ENCODE results near the gene FGFR4.

Gene FGFR4

DNA sequence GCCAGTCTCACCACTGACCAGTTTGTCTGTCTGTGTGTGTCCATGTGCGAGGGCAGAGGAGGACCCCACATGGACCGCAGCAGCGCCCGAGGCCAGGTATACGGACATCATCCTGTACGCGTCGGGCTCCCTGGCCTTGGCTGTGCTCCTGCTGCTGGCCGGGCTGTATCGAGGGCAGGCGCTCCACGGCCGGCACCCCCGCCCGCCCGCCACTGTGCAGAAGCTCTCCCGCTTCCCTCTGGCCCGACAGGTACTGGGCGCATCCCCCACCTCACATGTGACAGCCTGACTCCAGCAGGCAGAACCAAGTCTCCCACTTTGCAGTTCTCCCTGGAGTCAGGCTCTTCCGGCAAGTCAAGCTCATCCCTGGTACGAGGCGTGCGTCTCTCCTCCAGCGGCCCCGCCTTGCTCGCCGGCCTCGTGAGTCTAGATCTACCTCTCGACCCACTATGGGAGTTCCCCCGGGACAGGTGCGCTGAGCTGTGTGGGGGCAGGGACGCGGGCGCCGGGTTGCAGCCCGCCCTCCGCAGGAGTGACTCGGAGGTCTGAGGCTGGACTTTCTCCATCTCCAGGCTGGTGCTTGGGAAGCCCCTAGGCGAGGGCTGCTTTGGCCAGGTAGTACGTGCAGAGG is 6.5 kb downstream of the FGFR4 start:
- no peak overlapping the region for H3K27ac ChIP-seq (ENCODE audit: low read depth, low read length)
- peaks cover 0 to 10% (median 0%) of the 10 kb centered on the region in 5 donors for H3K27me3 ChIP-seq (ENCODE audit: control insufficient read depth in 5 of 5, insufficient read depth in 4 of 5, low read length in 5 of 5)
- H3K9me3 ChIP-seq (ENCODE audit: control insufficient read depth in 5 of 5, low read length in 5 of 5): no peaks in the 10 kb centered on the region
- peaks cover 4 to 22% (median 15%) of the 10 kb centered on the region in 5 donors for H3K4me1 ChIP-seq (ENCODE audit: control insufficient read depth in 5 of 5, insufficient read depth in 5 of 5, low read length in 5 of 5)
- H3K4me3 ChIP-seq (ENCODE audit: low read depth in 1 of 5, low read length in 5 of 5): no peak overlapping the region
- H3K36me3 ChIP-seq (ENCODE audit: control insufficient read depth in 5 of 5, insufficient read depth in 5 of 5, low read length in 5 of 5): no peaks in the 10 kb centered on the region
- H3K9ac ChIP-seq (ENCODE audit: low read length in 5 of 5): no peak overlapping the region

DNA sequence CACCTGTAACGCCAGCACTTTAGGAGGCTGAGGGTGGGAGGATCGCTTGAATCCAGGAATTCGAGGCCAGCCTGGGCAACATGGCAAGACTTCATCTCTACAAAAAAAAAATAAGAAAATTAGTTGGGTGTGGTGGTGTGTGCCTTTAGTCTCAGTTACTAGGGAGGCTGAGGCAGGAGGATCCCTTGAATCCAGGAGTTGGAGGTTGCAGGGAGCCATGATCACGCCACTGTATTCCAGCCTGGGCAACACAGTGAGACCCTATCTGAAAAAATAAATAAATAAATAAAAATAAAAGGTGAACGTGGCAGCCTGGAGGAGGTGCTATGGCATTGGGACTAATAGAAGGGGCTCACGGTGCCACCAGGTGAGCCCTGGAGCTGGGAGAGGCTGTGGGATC is 7.1 kb downstream of the FGFR4 start:
- peaks cover 4 to 21% (median 15%) of the 10 kb centered on the region in 5 donors for H3K4me1 ChIP-seq (ENCODE audit: control insufficient read depth in 5 of 5, insufficient read depth in 5 of 5, low read length in 5 of 5)
- no peaks in the 10 kb centered on the region for H3K9me3 ChIP-seq (ENCODE audit: control insufficient read depth in 5 of 5, low read length in 5 of 5)
- H3K4me3 ChIP-seq (ENCODE audit: low read depth in 1 of 5, low read length in 5 of 5): no peak overlapping the region
- no peak overlapping the region for H3K9ac ChIP-seq (ENCODE audit: low read length in 5 of 5)
- H3K36me3 ChIP-seq (ENCODE audit: control insufficient read depth in 5 of 5, insufficient read depth in 5 of 5, low read length in 5 of 5): no peaks in the 10 kb centered on the region
- peaks cover 0 to 8% (median 0%) of the 10 kb centered on the region in 5 donors for H3K27me3 ChIP-seq (ENCODE audit: control insufficient read depth in 5 of 5, insufficient read depth in 4 of 5, low read length in 5 of 5)
- H3K27ac ChIP-seq (ENCODE audit: low read depth, low read length): no peak overlapping the region

DNA sequence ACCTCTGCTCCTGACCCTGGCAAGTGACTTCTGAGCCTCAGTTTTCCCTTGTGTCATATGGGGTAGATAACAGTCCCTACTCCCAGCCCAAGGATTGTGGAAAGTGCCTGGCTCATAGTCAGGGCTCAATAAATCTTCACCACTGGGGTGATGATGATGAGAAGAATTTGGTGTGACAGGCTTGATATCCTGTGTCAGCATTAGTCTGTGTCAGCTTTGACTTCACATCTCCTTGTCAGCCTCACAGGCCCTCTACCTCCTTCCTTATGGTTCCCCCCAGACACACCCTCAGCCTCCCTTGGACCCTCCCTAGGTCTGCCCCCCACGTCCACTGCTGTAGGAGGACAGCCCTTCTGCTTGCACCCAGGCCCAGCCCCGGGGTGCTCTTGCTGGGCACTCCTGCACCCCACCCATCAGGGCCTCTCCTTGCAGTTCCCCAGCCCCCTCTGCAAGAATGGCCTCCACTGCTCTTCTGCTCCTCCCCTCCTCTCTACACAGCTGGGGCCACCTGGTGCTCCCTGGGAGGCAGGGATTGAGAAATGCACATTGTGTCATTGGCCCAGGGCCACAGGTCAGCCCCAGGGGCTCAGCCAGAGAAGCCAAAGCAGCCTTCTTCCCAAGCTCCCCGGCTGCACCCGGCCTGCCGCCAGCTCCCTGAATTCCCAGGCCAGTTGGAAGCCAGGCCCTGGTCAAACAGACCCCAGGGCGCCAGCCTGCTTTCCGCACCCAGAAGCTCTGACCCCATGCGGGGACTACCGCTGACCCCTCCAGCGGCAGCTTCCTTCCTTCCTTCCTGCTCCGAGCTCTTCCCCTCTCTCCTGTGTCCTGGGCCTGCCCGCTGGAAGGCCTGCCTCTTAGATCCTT is 7.7 kb downstream of the FGFR4 start:
- no peak overlapping the region for H3K9ac ChIP-seq (ENCODE audit: low read length in 5 of 5)
- peaks cover 0 to 10% (median 0%) of the 10 kb centered on the region in 5 donors for H3K27me3 ChIP-seq (ENCODE audit: control insufficient read depth in 5 of 5, insufficient read depth in 4 of 5, low read length in 5 of 5)
- H3K4me1 ChIP-seq (ENCODE audit: control insufficient read depth in 5 of 5, insufficient read depth in 5 of 5, low read length in 5 of 5): peaks cover 2 to 15% (median 10%) of the 10 kb centered on the region in 5 donors
- no peaks in the 10 kb centered on the region for H3K9me3 ChIP-seq (ENCODE audit: control insufficient read depth in 5 of 5, low read length in 5 of 5)
- H3K27ac ChIP-seq (ENCODE audit: low read depth, low read length): no peak overlapping the region
- H3K36me3 ChIP-seq (ENCODE audit: control insufficient read depth in 5 of 5, insufficient read depth in 5 of 5, low read length in 5 of 5): no peaks in the 10 kb centered on the region
- H3K4me3 ChIP-seq (ENCODE audit: low read depth in 1 of 5, low read length in 5 of 5): no peak overlapping the region

DNA sequence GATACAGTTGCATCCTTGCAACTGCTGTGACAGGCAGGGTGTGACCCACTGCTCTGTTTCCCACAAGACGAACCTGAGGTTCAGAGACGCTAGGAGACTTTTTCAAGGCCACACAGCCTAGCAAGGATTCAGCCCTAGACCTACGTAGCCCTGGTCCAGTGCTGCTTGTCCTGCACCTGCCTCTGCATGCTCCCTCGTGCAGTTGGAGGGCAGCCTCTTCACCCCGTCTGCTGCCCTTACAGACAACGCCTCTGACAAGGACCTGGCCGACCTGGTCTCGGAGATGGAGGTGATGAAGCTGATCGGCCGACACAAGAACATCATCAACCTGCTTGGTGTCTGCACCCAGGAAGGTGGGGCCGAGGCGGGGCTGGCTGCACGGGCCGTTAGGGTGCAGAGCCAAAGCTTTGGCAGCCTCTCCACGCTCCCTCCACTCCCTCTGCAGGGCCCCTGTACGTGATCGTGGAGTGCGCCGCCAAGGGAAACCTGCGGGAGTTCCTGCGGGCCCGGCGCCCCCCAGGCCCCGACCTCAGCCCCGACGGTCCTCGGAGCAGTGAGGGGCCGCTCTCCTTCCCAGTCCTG is 8.5 kb downstream of the FGFR4 start:
- no peak overlapping the region for H3K27ac ChIP-seq (ENCODE audit: low read depth, low read length)
- H3K9ac ChIP-seq (ENCODE audit: low read length in 5 of 5): no peak overlapping the region
- no peak overlapping the region for H3K4me3 ChIP-seq (ENCODE audit: low read depth in 1 of 5, low read length in 5 of 5)
- H3K27me3 ChIP-seq (ENCODE audit: control insufficient read depth in 5 of 5, insufficient read depth in 4 of 5, low read length in 5 of 5): peaks cover 0 to 10% (median 0%) of the 10 kb centered on the region in 5 donors
- peaks cover 2 to 13% (median 10%) of the 10 kb centered on the region in 5 donors for H3K4me1 ChIP-seq (ENCODE audit: control insufficient read depth in 5 of 5, insufficient read depth in 5 of 5, low read length in 5 of 5)
- no peaks in the 10 kb centered on the region for H3K9me3 ChIP-seq (ENCODE audit: control insufficient read depth in 5 of 5, low read length in 5 of 5)
- no peaks in the 10 kb centered on the region for H3K36me3 ChIP-seq (ENCODE audit: control insufficient read depth in 5 of 5, insufficient read depth in 5 of 5, low read length in 5 of 5)

DNA sequence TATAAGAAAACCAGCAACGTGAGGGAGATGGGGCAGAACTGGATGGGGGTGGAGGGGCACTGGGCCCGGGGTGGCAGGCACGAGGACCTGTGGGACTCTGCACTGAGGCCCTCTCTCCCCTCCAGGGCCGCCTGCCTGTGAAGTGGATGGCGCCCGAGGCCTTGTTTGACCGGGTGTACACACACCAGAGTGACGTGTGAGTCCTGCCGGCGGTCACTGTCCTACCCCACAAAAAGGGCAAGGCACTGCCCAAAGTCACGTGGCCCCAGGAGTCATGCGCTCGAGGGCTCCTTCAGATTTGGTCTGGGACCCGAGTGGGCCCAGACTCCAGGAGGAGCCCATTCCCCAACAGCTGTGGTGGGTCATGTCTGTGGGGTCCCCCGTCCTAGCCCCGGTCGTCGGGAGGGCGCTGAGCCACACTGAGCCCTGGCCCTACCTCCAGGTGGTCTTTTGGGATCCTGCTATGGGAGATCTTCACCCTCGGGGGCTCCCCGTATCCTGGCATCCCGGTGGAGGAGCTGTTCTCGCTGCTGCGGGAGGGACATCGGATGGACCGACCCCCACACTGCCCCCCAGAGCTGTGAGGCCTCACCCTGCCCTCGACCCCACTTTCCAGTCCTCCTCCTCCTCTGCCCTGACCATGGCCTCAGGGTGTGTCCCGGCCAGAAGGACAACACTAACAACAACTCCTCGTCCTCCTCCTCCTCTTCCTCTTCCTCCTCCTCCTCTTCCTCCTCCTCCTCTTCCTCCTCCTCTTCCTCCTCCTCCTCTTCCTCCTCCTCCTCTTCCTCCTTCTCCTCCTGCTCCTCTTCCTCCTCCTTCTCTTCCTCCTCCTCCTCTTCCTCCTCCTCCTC is 9.7 kb downstream of the FGFR4 start:
- H3K4me1 ChIP-seq (ENCODE audit: control insufficient read depth in 5 of 5, insufficient read depth in 5 of 5, low read length in 5 of 5): peaks cover 2 to 13% (median 10%) of the 10 kb centered on the region in 5 donors
- no peak overlapping the region for H3K9ac ChIP-seq (ENCODE audit: low read length in 5 of 5)
- no peaks in the 10 kb centered on the region for H3K9me3 ChIP-seq (ENCODE audit: control insufficient read depth in 5 of 5, low read length in 5 of 5)
- no peaks in the 10 kb centered on the region for H3K36me3 ChIP-seq (ENCODE audit: control insufficient read depth in 5 of 5, insufficient read depth in 5 of 5, low read length in 5 of 5)
- H3K27me3 ChIP-seq (ENCODE audit: control insufficient read depth in 5 of 5, insufficient read depth in 4 of 5, low read length in 5 of 5): peaks cover 0 to 7% (median 0%) of the 10 kb centered on the region in 5 donors
- H3K27ac ChIP-seq (ENCODE audit: low read depth, low read length): no peak overlapping the region
- no peak overlapping the region for H3K4me3 ChIP-seq (ENCODE audit: low read depth in 1 of 5, low read length in 5 of 5)

DNA sequence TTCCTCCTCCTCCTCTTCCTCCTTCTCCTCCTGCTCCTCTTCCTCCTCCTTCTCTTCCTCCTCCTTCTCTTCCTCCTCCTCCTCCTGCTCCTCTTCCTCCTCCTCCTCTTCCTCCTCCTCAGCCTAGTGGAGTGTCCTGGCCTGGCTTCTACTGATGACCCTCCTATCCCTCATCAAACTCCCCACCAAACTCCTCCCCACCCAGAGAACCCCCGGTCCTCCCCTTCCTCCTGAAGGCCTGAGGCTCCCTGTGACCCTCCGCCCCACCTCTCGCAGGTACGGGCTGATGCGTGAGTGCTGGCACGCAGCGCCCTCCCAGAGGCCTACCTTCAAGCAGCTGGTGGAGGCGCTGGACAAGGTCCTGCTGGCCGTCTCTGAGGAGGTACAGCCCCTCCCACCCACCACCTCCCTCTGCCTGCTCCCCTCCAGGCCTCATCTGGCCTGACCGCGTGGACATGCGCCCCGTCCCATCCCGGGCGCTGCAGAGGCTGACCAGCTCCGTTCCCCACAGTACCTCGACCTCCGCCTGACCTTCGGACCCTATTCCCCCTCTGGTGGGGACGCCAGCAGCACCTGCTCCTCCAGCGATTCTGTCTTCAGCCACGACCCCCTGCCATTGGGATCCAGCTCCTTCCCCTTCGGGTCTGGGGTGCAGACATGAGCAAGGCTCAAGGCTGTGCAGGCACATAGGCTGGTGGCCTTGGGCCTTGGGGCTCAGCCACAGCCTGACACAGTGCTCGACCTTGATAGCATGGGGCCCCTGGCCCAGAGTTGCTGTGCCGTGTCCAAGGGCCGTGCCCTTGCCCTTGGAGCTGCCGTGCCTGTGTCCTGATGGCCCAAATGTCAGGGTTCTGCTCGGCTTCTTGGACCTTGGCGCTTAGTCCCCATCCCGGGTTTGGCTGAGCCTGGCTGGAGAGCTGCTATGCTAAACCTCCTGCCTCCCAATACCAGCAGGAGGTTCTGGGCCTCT is 10.6 kb downstream of the FGFR4 start:
- peaks cover 0 to 7% (median 0%) of the 10 kb centered on the region in 5 donors for H3K27me3 ChIP-seq (ENCODE audit: control insufficient read depth in 5 of 5, insufficient read depth in 4 of 5, low read length in 5 of 5)
- peaks cover 2 to 13% (median 10%) of the 10 kb centered on the region in 5 donors for H3K4me1 ChIP-seq (ENCODE audit: control insufficient read depth in 5 of 5, insufficient read depth in 5 of 5, low read length in 5 of 5)
- no peaks in the 10 kb centered on the region for H3K36me3 ChIP-seq (ENCODE audit: control insufficient read depth in 5 of 5, insufficient read depth in 5 of 5, low read length in 5 of 5)
- no peaks in the 10 kb centered on the region for H3K9me3 ChIP-seq (ENCODE audit: control insufficient read depth in 5 of 5, low read length in 5 of 5)
- no peak overlapping the region for H3K9ac ChIP-seq (ENCODE audit: low read length in 5 of 5)
- H3K27ac ChIP-seq (ENCODE audit: low read depth, low read length): no peak overlapping the region
- H3K4me3 ChIP-seq (ENCODE audit: low read depth in 1 of 5, low read length in 5 of 5): no peak overlapping the region

DNA sequence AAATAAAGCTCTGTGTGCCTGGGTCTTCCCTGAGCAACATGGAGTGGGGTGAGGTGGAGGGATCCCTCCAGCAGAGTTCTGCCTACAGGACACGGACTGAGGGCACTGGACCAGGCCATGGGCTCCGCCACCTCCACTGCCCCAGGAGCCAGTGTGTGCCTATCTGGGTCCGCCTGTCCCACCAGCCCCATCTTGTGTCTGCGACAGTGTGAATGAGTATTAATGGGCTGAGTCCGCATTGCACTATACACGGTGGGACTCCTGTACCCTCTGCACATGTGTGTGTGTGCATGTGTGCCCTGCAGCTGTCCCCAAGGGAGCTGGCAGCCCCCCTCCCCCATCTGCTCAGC is 11.4 kb downstream of the FGFR4 start:
- Histone ChIP-seq H3K4me3 (ENCODE audit: low read depth in 1 of 5, low read length in 5 of 5) (no peak overlapping the region), H3K9me3 (ENCODE audit: control insufficient read depth in 5 of 5, low read length in 5 of 5) (no peaks in the 10 kb centered on the region), H3K27ac (ENCODE audit: low read depth, low read length) (no peak overlapping the region), H3K4me1 (ENCODE audit: control insufficient read depth in 5 of 5, insufficient read depth in 5 of 5, low read length in 5 of 5) (peaks cover 2 to 13% (median 10%) of the 10 kb centered on the region in 5 donors), H3K9ac (ENCODE audit: low read length in 5 of 5) (no peak overlapping the region), H3K36me3 (ENCODE audit: control insufficient read depth in 5 of 5, insufficient read depth in 5 of 5, low read length in 5 of 5) (no peaks in the 10 kb centered on the region), H3K27me3 (ENCODE audit: control insufficient read depth in 5 of 5, insufficient read depth in 4 of 5, low read length in 5 of 5) (peaks cover 0 to 4% (median 0%) of the 10 kb centered on the region in 5 donors)

DNA sequence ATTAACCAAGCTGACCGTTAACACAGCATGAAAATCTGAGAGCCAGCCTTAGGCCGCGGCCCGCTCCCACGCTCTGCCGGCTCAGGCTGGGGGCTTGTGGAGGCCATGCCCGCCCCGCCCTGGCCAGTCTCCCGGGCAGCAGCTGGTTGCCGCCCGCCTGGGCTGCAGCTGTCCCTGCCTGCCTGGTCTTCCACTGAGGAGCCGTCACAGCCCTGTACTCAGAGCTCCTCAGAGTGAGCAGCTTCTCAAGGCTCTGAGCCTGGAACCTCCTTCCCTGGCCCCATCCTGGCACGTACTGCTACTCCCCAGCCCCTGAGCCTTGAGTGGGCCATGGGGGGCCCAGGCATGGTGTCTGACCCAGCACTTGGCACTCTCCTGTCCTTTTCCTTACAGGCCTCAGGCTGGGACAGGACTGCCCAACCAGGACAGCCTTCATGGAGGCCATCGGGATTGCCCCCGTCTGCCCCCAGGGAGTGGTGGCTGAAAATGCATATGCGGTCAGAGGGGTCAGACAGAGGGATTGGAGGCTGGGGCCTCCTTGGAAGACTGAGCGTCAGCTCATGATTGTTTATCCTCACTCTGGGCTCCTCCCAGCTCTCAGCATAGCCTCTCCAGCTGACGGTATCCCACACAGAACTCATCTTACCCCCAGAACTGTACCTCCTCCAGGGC is 11.9 kb downstream of the FGFR4 start:
- Histone ChIP-seq H3K36me3 (ENCODE audit: control insufficient read depth in 5 of 5, insufficient read depth in 5 of 5, low read length in 5 of 5) (no peaks in the 10 kb centered on the region), H3K27ac (ENCODE audit: low read depth, low read length) (no peak overlapping the region), H3K9ac (ENCODE audit: low read length in 5 of 5) (no peak overlapping the region), H3K9me3 (ENCODE audit: control insufficient read depth in 5 of 5, low read length in 5 of 5) (no peaks in the 10 kb centered on the region), H3K4me3 (ENCODE audit: low read depth in 1 of 5, low read length in 5 of 5) (no peak overlapping the region), H3K4me1 (ENCODE audit: control insufficient read depth in 5 of 5, insufficient read depth in 5 of 5, low read length in 5 of 5) (peaks cover 2 to 13% (median 10%) of the 10 kb centered on the region in 5 donors), H3K27me3 (ENCODE audit: control insufficient read depth in 5 of 5, insufficient read depth in 4 of 5, low read length in 5 of 5) (peaks cover under 1 to 8% (median 3%) of the 10 kb centered on the region in 5 donors)
